Measurements from ENCODE around the gene C10orf67.
"Not testable (repeated sequence)": the region's sequence is repeated elsewhere in the genome, so short reads cannot be mapped to it uniquely, and the experiment has no call there.

C10orf67 gene

GRCh38 chr10:23275355-23275754, 69.2 kb downstream of the C10orf67 start:
- Histone ChIP-seq H3K9me2 (replicated peaks; ENCODE audit: insufficient read depth, low read length) (no peaks in the 10 kb centered on the region), H3K36me3 (ENCODE audit: low read length) (no peaks in the 10 kb centered on the region), H3K4me2 (ENCODE audit: low read depth, low read length, poor library complexity, severe bottlenecking) (no peak overlapping the region), H3K9me3 (ENCODE audit: insufficient read depth, low read length) (no peaks in the 10 kb centered on the region), H3K27ac (ENCODE audit: low read depth, low read length) (no peak overlapping the region), H2AFZ (ENCODE audit: low read depth, low read length, severe bottlenecking) (no peak overlapping the region), H3K9ac (ENCODE audit: low read length) (no peak overlapping the region), H3K4me3 (ENCODE audit: insufficient read depth, low read length, poor library complexity, severe bottlenecking) (no peak overlapping the region), H3F3A (ENCODE audit: insufficient read depth) (no peaks in the 10 kb centered on the region), H3K79me2 (ENCODE audit: insufficient read depth, low read length) (no peaks in the 10 kb centered on the region), H3K27me3 (ENCODE audit: low read length) (no peaks in the 10 kb centered on the region), H4K20me1 (ENCODE audit: low read depth, low read length) (no peaks in the 10 kb centered on the region)
- TF ChIP-seq EZH2phosphoT487 (conservative IDR thresholded peaks at IDR 0.05; ENCODE audit: low read length) (no peak), CTCF (IDR thresholded peaks at IDR 0.05; ENCODE audit: insufficient read depth, low read length, poor library complexity, severe bottlenecking) (no peak)

GRCh38 chr10:23274179-23274578, 70.4 kb downstream of the C10orf67 start:
- not testable (repeated sequence) for H3K9me2 ChIP-seq (replicated peaks; ENCODE audit: insufficient read depth, low read length)

GRCh38 chr10:23270531-23270930, 74.1 kb downstream of the C10orf67 start:
- H3K4me2 ChIP-seq (ENCODE audit: low read depth, low read length, poor library complexity, severe bottlenecking) = no peak overlapping the region
- TF ChIP-seq CTCF (IDR thresholded peaks at IDR 0.05; ENCODE audit: insufficient read depth, low read length, poor library complexity, severe bottlenecking) = no peak
- no peak for TF ChIP-seq EZH2phosphoT487 (conservative IDR thresholded peaks at IDR 0.05; ENCODE audit: low read length)
- no peak overlapping the region for H3K27ac ChIP-seq (ENCODE audit: low read depth, low read length)
- no peak overlapping the region for H3K4me3 ChIP-seq (ENCODE audit: insufficient read depth, low read length, poor library complexity, severe bottlenecking)
- no peaks in the 10 kb centered on the region for H3K9me2 ChIP-seq (replicated peaks; ENCODE audit: insufficient read depth, low read length)
- H3K27me3 ChIP-seq (ENCODE audit: low read length) = no peaks in the 10 kb centered on the region
- H2AFZ ChIP-seq (ENCODE audit: low read depth, low read length, severe bottlenecking) = no peak overlapping the region
- H3F3A ChIP-seq (ENCODE audit: insufficient read depth) = no peaks in the 10 kb centered on the region
- H3K9ac ChIP-seq (ENCODE audit: low read length) = no peak overlapping the region
- H3K9me3 ChIP-seq (ENCODE audit: insufficient read depth, low read length) = no peaks in the 10 kb centered on the region
- no peaks in the 10 kb centered on the region for H3K79me2 ChIP-seq (ENCODE audit: insufficient read depth, low read length)
- no peaks in the 10 kb centered on the region for H3K36me3 ChIP-seq (ENCODE audit: low read length)
- H4K20me1 ChIP-seq (ENCODE audit: low read depth, low read length) = no peaks in the 10 kb centered on the region

More at GRCh38 chr10:23274179-23274578, 70.4 kb downstream of the C10orf67 start:
- H3K9me3 ChIP-seq (ENCODE audit: insufficient read depth, low read length); H3F3A ChIP-seq (ENCODE audit: insufficient read depth); H3K79me2 ChIP-seq (ENCODE audit: insufficient read depth, low read length); H2AFZ ChIP-seq (ENCODE audit: low read depth, low read length, severe bottlenecking); H3K27ac ChIP-seq (ENCODE audit: low read depth, low read length); H3K36me3 ChIP-seq (ENCODE audit: low read length); H3K4me3 ChIP-seq (ENCODE audit: insufficient read depth, low read length, poor library complexity, severe bottlenecking); H4K20me1 ChIP-seq (ENCODE audit: low read depth, low read length); H3K4me2 ChIP-seq (ENCODE audit: low read depth, low read length, poor library complexity, severe bottlenecking); H3K27me3 ChIP-seq (ENCODE audit: low read length); H3K9ac ChIP-seq (ENCODE audit: low read length): not testable (repeated sequence)

- no peak overlapping the region for H2AFZ ChIP-seq (ENCODE audit: low read depth, low read length, severe bottlenecking)
- no peak overlapping the region for H3K9ac ChIP-seq (ENCODE audit: low read length)
- H3F3A ChIP-seq (ENCODE audit: insufficient read depth) = no peaks in the 10 kb centered on the region
- no peaks in the 10 kb centered on the region for H3K79me2 ChIP-seq (ENCODE audit: insufficient read depth, low read length)
- no peaks in the 10 kb centered on the region for H4K20me1 ChIP-seq (ENCODE audit: low read depth, low read length)
- TF ChIP-seq CTCF (IDR thresholded peaks at IDR 0.05; ENCODE audit: insufficient read depth, low read length, poor library complexity, severe bottlenecking) (no peak), EZH2phosphoT487 (conservative IDR thresholded peaks at IDR 0.05; ENCODE audit: low read length) (no peak)
- H3K9me3 ChIP-seq (ENCODE audit: insufficient read depth, low read length) = no peaks in the 10 kb centered on the region
- no peak overlapping the region for H3K27ac ChIP-seq (ENCODE audit: low read depth, low read length)
- no peaks in the 10 kb centered on the region for H3K36me3 ChIP-seq (ENCODE audit: low read length)
- H3K4me2 ChIP-seq (ENCODE audit: low read depth, low read length, poor library complexity, severe bottlenecking) = no peak overlapping the region
- no peak overlapping the region for H3K4me3 ChIP-seq (ENCODE audit: insufficient read depth, low read length, poor library complexity, severe bottlenecking)
- no peaks in the 10 kb centered on the region for H3K9me2 ChIP-seq (replicated peaks; ENCODE audit: insufficient read depth, low read length)
- H3K27me3 ChIP-seq (ENCODE audit: low read length) = no peaks in the 10 kb centered on the region
Observed at GRCh38 chr10:23263441-23264164, 81.0 kb downstream of the C10orf67 start.
